Chondrocyte (in vitro differentiated cells): Measurements from ENCODE around the gene SUSD1. TPM values are rescaled to one million over a fixed set of nuclear protein-coding genes. Genes with fewer than 3 reads are reported as not detected.
"Not testable (repeated sequence)": the region's sequence is repeated elsewhere in the genome, so short reads cannot be mapped to it uniquely, and the experiment has no call there.

Experiments used
- DNase-seq: peaks from one replicate; pipeline ENCODE4 v3.0.0; 2021; ENCODE audit warnings: mixed read lengths, low spot score
- H3K27ac Mint-ChIP-seq: one replicate; pipeline ENCODE4 v1.8.0; 2021; ENCODE audit warnings: mild to moderate bottlenecking, moderate library complexity, mixed read lengths; ENCODE audit not compliant: unreplicated experiment
- H3K27me3 Mint-ChIP-seq: 2 replicates; pipeline ENCODE4 v1.8.0; 2021; ENCODE audit warnings: low read depth, mixed read lengths
- H3K36me3 Mint-ChIP-seq: 2 replicates; pipeline ENCODE4 v1.8.0; 2021; ENCODE audit warnings: low read depth, mixed read lengths
- H3K4me1 Mint-ChIP-seq: 2 replicates; pipeline ENCODE4 v1.8.0; 2021; ENCODE audit warnings: low read depth, mild to moderate bottlenecking, mixed read lengths
- H3K4me3 Mint-ChIP-seq: one replicate; pipeline ENCODE4 v1.8.0; 2021; ENCODE audit warnings: mild to moderate bottlenecking, moderate library complexity, mixed read lengths; ENCODE audit not compliant: unreplicated experiment
- H3K9me3 Mint-ChIP-seq: 2 replicates; pipeline ENCODE4 v1.8.0; 2021; ENCODE audit warnings: low read depth, mixed read lengths
- CTCF ChIP-seq: fragments of 200-600 bp; sonication (generic); IDR thresholded peaks from 2 replicates; pipeline ENCODE4 v1.5.0; 2021; ENCODE audit warnings: antibody characterized with exemption, mild to moderate bottlenecking, moderate library complexity
- total RNA-seq: library from RNA; stranded (reverse); gene quantifications from 3 replicates; pipeline ENCODE4 v1.2.1, GENCODE V29; 2021

The SUSD1 gene
- total RNA-seq, 1 donor from 2014 or later = 29.6 TPM

GRCh38 chr9:112130347-112130746 lies 44.8 kb downstream of the SUSD1 start:
- peaks cover 16% of the 10 kb centered on the region for H3K36me3 Mint-ChIP-seq
- peaks cover 11% of the 10 kb centered on the region for H3K9me3 Mint-ChIP-seq
- DNase-seq = no peak
- H3K4me1 Mint-ChIP-seq = peaks cover 11% of the 10 kb centered on the region
- no peak overlapping the region for H3K4me3 Mint-ChIP-seq
- TF ChIP-seq CTCF = no peak
- H3K27me3 Mint-ChIP-seq = no peaks in the 10 kb centered on the region
- H3K27ac Mint-ChIP-seq = no peak overlapping the region

GRCh38 chr9:112129246-112129645 lies 45.9 kb downstream of the SUSD1 start:
- no peaks in the 10 kb centered on the region for H3K27me3 Mint-ChIP-seq
- no peak for TF ChIP-seq CTCF
- peaks cover 11% of the 10 kb centered on the region for H3K9me3 Mint-ChIP-seq
- H3K4me1 Mint-ChIP-seq = peaks cover 11% of the 10 kb centered on the region
- H3K4me3 Mint-ChIP-seq = no peak overlapping the region
- H3K36me3 Mint-ChIP-seq = peaks cover 16% of the 10 kb centered on the region
- no peak for DNase-seq
- no peak overlapping the region for H3K27ac Mint-ChIP-seq

- H3K9me3 Mint-ChIP-seq = peaks cover 10% of the 10 kb centered on the region
- DNase-seq, H3K27ac Mint-ChIP-seq, H3K4me3 Mint-ChIP-seq, H3K27me3 Mint-ChIP-seq: not testable (repeated sequence)
- H3K36me3 Mint-ChIP-seq = peaks cover 11% of the 10 kb centered on the region
- H3K4me1 Mint-ChIP-seq = peaks cover 11% of the 10 kb centered on the region
These were observed 46.7 kb downstream of the SUSD1 start for GRCh38 chr9:112128399-112128798.

GRCh38 chr9:112127281-112127680 lies 47.8 kb downstream of the SUSD1 start:
- TF ChIP-seq CTCF = no peak
- peaks cover 12% of the 10 kb centered on the region for H3K36me3 Mint-ChIP-seq
- peaks cover 3% of the 10 kb centered on the region for H3K9me3 Mint-ChIP-seq
- no peak for DNase-seq
- H3K27ac Mint-ChIP-seq = no peak overlapping the region
- peaks cover 7% of the 10 kb centered on the region for H3K4me1 Mint-ChIP-seq
- no peaks in the 10 kb centered on the region for H3K27me3 Mint-ChIP-seq
- no peak overlapping the region for H3K4me3 Mint-ChIP-seq

GRCh38 chr9:112125951-112126388 lies 49.1 kb downstream of the SUSD1 start:
- Mint-ChIP-seq H3K27me3 (no peaks in the 10 kb centered on the region), H3K27ac (peak overlapping the region; percentile 38), H3K4me3 (no peak overlapping the region), H3K4me1 (peaks cover 5% of the 10 kb centered on the region), H3K9me3 (peaks cover 3% of the 10 kb centered on the region), H3K36me3 (peaks cover 17% of the 10 kb centered on the region)
- DNase-seq = no peak
- no peak for TF ChIP-seq CTCF

- Mint-ChIP-seq H3K4me3 (no peak overlapping the region), H3K36me3 (peaks cover 25% of the 10 kb centered on the region), H3K9me3 (peaks cover 3% of the 10 kb centered on the region), H3K27me3 (no peaks in the 10 kb centered on the region), H3K4me1 (peaks cover 5% of the 10 kb centered on the region), H3K27ac (no peak overlapping the region)
- DNase-seq = no peak
- no peak for TF ChIP-seq CTCF
These were observed 50.9 kb downstream of the SUSD1 start for GRCh38 chr9:112124156-112124555.
